Measurements from ENCODE around the gene DAZL.

DNA sequence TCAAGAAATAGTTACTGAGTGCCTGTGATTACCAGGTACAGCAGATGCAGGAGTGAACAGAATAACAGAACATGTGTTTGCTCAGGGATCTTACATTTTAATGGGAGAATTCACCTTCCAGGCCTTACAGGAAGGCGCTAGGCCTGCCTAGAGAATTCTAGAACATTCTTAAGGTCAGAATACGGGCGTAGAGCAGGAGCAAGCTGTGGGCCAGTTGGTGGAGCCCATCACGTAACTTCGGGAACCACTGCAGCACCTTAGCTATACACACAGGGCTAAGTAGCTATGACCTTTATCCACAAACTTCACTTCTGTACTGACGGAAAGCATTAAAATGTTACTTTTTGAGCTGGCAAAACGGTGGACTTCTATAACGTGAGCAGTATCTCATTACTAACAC is 743 bp upstream of the DAZL start:
- TF ChIP-seq, protein P1, sequence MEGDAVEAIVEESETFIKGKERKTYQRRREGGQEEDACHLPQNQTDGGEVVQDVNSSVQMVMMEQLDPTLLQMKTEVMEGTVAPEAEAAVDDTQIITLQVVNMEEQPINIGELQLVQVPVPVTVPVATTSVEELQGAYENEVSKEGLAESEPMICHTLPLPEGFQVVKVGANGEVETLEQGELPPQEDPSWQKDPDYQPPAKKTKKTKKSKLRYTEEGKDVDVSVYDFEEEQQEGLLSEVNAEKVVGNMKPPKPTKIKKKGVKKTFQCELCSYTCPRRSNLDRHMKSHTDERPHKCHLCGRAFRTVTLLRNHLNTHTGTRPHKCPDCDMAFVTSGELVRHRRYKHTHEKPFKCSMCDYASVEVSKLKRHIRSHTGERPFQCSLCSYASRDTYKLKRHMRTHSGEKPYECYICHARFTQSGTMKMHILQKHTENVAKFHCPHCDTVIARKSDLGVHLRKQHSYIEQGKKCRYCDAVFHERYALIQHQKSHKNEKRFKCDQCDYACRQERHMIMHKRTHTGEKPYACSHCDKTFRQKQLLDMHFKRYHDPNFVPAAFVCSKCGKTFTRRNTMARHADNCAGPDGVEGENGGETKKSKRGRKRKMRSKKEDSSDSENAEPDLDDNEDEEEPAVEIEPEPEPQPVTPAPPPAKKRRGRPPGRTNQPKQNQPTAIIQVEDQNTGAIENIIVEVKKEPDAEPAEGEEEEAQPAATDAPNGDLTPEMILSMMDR (IDR thresholded peaks at IDR 0.05) = no peak
- no peak for TF ChIP-seq GABPA (IDR thresholded peaks at IDR 0.05; ENCODE audit: low read depth)
- TF ChIP-seq, protein P2, sequence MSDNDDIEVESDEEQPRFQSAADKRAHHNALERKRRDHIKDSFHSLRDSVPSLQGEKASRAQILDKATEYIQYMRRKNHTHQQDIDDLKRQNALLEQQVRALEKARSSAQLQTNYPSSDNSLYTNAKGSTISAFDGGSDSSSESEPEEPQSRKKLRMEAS (IDR thresholded peaks at IDR 0.05; ENCODE audit: low read depth) = no peak
- TF ChIP-seq YY1 (IDR thresholded peaks at IDR 0.05; ENCODE audit: low read depth) = no peak
- no peak for TF ChIP-seq EP300 (IDR thresholded peaks at IDR 0.05; ENCODE audit: borderline replicate concordance in 1 of 2, low read depth in 1 of 2, low read length in 1 of 2)
- TF ChIP-seq POLR2AphosphoS5 (IDR thresholded peaks at IDR 0.05; ENCODE audit: low read depth, low read length) = no peak
- TF ChIP-seq, protein P3, sequence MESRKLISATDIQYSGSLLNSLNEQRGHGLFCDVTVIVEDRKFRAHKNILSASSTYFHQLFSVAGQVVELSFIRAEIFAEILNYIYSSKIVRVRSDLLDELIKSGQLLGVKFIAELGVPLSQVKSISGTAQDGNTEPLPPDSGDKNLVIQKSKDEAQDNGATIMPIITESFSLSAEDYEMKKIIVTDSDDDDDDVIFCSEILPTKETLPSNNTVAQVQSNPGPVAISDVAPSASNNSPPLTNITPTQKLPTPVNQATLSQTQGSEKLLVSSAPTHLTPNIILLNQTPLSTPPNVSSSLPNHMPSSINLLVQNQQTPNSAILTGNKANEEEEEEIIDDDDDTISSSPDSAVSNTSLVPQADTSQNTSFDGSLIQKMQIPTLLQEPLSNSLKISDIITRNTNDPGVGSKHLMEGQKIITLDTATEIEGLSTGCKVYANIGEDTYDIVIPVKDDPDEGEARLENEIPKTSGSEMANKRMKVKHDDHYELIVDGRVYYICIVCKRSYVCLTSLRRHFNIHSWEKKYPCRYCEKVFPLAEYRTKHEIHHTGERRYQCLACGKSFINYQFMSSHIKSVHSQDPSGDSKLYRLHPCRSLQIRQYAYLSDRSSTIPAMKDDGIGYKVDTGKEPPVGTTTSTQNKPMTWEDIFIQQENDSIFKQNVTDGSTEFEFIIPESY (IDR thresholded peaks at IDR 0.05; ENCODE audit: borderline replicate concordance, low read depth) = no peak
- TF ChIP-seq, protein P4, sequence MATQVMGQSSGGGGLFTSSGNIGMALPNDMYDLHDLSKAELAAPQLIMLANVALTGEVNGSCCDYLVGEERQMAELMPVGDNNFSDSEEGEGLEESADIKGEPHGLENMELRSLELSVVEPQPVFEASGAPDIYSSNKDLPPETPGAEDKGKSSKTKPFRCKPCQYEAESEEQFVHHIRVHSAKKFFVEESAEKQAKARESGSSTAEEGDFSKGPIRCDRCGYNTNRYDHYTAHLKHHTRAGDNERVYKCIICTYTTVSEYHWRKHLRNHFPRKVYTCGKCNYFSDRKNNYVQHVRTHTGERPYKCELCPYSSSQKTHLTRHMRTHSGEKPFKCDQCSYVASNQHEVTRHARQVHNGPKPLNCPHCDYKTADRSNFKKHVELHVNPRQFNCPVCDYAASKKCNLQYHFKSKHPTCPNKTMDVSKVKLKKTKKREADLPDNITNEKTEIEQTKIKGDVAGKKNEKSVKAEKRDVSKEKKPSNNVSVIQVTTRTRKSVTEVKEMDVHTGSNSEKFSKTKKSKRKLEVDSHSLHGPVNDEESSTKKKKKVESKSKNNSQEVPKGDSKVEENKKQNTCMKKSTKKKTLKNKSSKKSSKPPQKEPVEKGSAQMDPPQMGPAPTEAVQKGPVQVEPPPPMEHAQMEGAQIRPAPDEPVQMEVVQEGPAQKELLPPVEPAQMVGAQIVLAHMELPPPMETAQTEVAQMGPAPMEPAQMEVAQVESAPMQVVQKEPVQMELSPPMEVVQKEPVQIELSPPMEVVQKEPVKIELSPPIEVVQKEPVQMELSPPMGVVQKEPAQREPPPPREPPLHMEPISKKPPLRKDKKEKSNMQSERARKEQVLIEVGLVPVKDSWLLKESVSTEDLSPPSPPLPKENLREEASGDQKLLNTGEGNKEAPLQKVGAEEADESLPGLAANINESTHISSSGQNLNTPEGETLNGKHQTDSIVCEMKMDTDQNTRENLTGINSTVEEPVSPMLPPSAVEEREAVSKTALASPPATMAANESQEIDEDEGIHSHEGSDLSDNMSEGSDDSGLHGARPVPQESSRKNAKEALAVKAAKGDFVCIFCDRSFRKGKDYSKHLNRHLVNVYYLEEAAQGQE (IDR thresholded peaks at IDR 0.05; ENCODE audit: low read depth, low read length) = no peak
- no peak for TF ChIP-seq RAD21 (IDR thresholded peaks at IDR 0.05; ENCODE audit: low read length)
- no peak for TF ChIP-seq SMC3 (IDR thresholded peaks at IDR 0.05; ENCODE audit: low read depth, low read length)
- TF ChIP-seq TAF1 (IDR thresholded peaks at IDR 0.05; ENCODE audit: borderline replicate concordance, low read depth, low read length) = no peak
- no peak for TF ChIP-seq RFX5 (IDR thresholded peaks at IDR 0.05; ENCODE audit: low read length)

Data from SK-N-SH (cell line).